ENCODE results near the gene CELA3B. TPM values are rescaled to one million over a fixed set of nuclear protein-coding genes. Genes with fewer than 3 reads are reported as not detected.
A peak's percentile ranks its signal among the peaks of the same experiment; 100 is the strongest.
"Not testable (repeated sequence)": the region's sequence is repeated elsewhere in the genome, so short reads cannot be mapped to it uniquely, and the experiment has no call there.

The CELA3B gene
- total RNA-seq, 5 donors from 2014 or later (not counting 1 experiment from before 2014, with no cell fraction given) = 6.9 to 7.5 (median 7.3) TPM; not detected in 2

DNA sequence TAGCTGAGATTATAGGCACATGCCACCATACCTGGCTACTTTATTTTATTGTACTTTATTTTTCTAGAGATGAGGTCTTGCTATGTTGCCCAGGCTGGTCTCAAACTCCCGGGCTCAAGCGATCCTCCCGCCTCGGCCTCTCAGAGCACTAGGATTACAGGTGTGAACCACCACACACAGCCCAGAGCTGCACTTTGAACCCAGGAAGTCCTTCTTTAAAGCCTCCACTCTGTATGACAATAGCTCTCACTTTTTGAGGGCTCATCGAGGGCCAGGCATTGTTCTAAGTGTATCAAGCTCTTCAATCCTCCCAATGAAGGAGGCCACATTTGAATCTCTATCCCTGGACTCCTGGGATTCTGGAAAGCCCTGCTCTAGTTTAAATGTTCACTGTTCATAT, 25.6 kb downstream of the CELA3B start:
- H3K27me3 Mint-ChIP-seq; ATAC-seq (replicated peaks in 1 of 4); H3K36me3 Mint-ChIP-seq; POLR2A ChIA-PET; H3K27ac ChIP-seq (ENCODE audit: low read length); H3K36me3 ChIP-seq (ENCODE audit: control insufficient read depth in 2 of 2, extremely low read depth in 1 of 2, insufficient read depth in 1 of 2, low read length in 1 of 2); H3K4me1 Mint-ChIP-seq; CTCF ChIA-PET; H3K27me3 ChIP-seq (replicated peaks in 1 of 2; ENCODE audit: control insufficient read depth in 2 of 2, extremely low read depth in 1 of 2, insufficient read depth in 2 of 2, low read length in 1 of 2); H3K4me3 Mint-ChIP-seq; H3K4me1 ChIP-seq (ENCODE audit: control insufficient read depth in 1 of 2, extremely low read depth in 1 of 2, insufficient read depth in 2 of 2, low read length in 2 of 2); H3K9me3 Mint-ChIP-seq; H3K4me3 ChIP-seq (ENCODE audit: control insufficient read depth in 1 of 2, extremely low read depth in 1 of 2, low read length in 1 of 2); H3K9me3 ChIP-seq; H3K27ac Mint-ChIP-seq; DNase-seq: not testable (repeated sequence)
- WGBS (ENCODE audit: insufficient coverage) = 22% methylated on average over 1 of the region's 5 CpGs

DNA sequence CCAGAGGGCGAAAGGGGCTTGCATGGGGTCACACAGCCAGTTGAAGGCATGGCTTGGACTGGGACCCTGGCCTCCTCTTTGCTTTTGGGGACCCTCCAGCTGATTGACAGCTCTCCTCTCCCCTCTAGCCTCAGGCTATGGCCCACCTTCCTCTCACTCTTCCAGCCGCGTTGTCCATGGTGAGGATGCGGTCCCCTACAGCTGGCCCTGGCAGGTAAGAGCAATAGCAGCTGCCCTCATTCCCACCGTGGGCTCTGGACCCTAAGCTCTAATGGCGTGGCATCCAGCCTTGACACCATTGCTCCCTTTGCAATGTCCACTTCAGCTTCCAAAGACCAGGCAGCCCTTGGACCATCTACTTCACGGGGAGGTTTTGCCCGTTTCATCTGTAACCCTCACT, 26.1 kb downstream of the CELA3B start:
- H3K4me1 Mint-ChIP-seq; H3K4me1 ChIP-seq (ENCODE audit: control insufficient read depth in 1 of 2, extremely low read depth in 1 of 2, insufficient read depth in 2 of 2, low read length in 2 of 2); POLR2A ChIA-PET; H3K4me3 Mint-ChIP-seq; H3K9me3 ChIP-seq; CTCF ChIA-PET; H3K27me3 Mint-ChIP-seq; H3K27me3 ChIP-seq (replicated peaks in 1 of 2; ENCODE audit: control insufficient read depth in 2 of 2, extremely low read depth in 1 of 2, insufficient read depth in 2 of 2, low read length in 1 of 2); H3K4me3 ChIP-seq (ENCODE audit: control insufficient read depth in 1 of 2, extremely low read depth in 1 of 2, low read length in 1 of 2); ATAC-seq (replicated peaks in 1 of 4); DNase-seq; H3K9me3 Mint-ChIP-seq; H3K36me3 Mint-ChIP-seq; H3K36me3 ChIP-seq (ENCODE audit: control insufficient read depth in 2 of 2, extremely low read depth in 1 of 2, insufficient read depth in 1 of 2, low read length in 1 of 2); H3K27ac Mint-ChIP-seq; H3K27ac ChIP-seq (ENCODE audit: low read length): not testable (repeated sequence)
- WGBS (ENCODE audit: insufficient coverage) = 0% methylated on average over 1 of the region's 8 CpGs

DNA sequence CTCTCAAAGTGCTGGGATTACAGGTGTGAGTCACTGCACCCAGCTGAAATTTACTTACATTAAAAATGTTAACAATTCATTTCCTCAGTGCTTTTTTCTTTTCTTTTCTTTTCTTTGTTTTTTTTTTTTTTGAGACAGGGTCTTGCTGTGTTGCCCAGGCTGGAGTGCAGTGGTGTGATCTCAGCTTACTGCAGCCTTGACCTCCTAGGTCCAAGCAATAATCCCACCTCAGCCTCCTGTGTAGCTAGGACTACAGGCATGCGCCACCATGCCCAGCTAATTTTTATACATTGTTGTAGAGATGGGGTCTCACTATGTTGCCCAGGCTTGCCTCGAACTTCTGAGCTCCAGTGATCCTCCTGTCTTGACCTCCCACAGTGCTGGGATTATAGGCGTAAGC, 27.1 kb downstream of the CELA3B start:
- ATAC-seq (replicated peaks in 1 of 4); POLR2A ChIA-PET; H3K36me3 Mint-ChIP-seq; H3K4me3 ChIP-seq (ENCODE audit: control insufficient read depth in 1 of 2, extremely low read depth in 1 of 2, low read length in 1 of 2); H3K36me3 ChIP-seq (ENCODE audit: control insufficient read depth in 2 of 2, extremely low read depth in 1 of 2, insufficient read depth in 1 of 2, low read length in 1 of 2); H3K27ac Mint-ChIP-seq; H3K4me1 ChIP-seq (ENCODE audit: control insufficient read depth in 1 of 2, extremely low read depth in 1 of 2, insufficient read depth in 2 of 2, low read length in 2 of 2); CTCF ChIA-PET; H3K4me1 Mint-ChIP-seq; H3K27ac ChIP-seq (ENCODE audit: low read length); H3K27me3 ChIP-seq (replicated peaks in 1 of 2; ENCODE audit: control insufficient read depth in 2 of 2, extremely low read depth in 1 of 2, insufficient read depth in 2 of 2, low read length in 1 of 2); H3K9me3 ChIP-seq; H3K4me3 Mint-ChIP-seq; H3K27me3 Mint-ChIP-seq; DNase-seq; H3K9me3 Mint-ChIP-seq: not testable (repeated sequence)
- WGBS (ENCODE audit: insufficient coverage) = no CpG with 5 or more reads among the region's 3 CpGs

DNA sequence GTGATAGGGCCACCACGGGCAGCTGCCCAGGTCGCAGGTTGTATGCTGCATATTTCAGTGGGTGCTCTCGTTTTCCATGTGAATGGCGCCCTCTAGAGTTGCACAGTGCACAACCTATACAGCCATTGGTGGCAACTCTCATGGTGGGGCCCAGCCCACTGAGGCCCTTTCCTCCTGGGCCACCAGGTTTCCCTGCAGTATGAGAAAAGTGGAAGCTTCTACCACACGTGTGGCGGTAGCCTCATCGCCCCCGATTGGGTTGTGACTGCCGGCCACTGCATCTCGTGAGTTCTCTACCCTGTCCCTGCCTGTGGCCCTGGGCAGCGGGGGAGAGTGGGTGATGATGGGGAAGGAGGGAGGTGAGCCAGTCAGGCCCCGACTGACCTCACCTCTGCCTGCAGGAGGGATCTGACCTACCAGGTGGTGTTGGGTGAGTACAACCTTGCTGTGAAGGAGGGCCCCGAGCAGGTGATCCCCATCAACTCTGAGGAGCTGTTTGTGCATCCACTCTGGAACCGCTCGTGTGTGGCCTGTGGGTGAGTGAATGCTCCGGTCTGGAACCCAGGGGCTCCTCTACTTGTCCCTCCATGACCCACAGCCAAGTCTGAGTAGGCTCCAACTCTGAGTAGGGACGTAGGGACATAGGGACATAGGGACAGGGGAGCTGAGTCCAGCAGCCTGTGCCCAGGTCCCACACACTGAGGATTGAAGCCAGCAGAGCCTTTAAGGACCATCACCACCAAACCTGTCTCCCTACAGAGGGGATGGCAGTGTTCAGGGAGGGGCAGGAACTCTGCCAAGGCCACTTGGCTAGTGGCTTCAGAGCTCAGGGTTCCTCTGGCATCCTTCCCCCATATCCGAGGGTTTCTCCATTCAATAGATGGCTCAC, 28.7 kb downstream of the CELA3B start:
- WGBS (ENCODE audit: insufficient coverage) = 93% methylated on average over 9 of the region's 18 CpGs
- H3K36me3 Mint-ChIP-seq; CTCF ChIA-PET; H3K4me1 ChIP-seq (ENCODE audit: control insufficient read depth in 1 of 2, extremely low read depth in 1 of 2, insufficient read depth in 2 of 2, low read length in 2 of 2); H3K9me3 Mint-ChIP-seq; H3K4me3 ChIP-seq (ENCODE audit: control insufficient read depth in 1 of 2, extremely low read depth in 1 of 2, low read length in 1 of 2); H3K27me3 Mint-ChIP-seq; H3K27me3 ChIP-seq (replicated peaks in 1 of 2; ENCODE audit: control insufficient read depth in 2 of 2, extremely low read depth in 1 of 2, insufficient read depth in 2 of 2, low read length in 1 of 2); H3K27ac ChIP-seq (ENCODE audit: low read length); H3K4me3 Mint-ChIP-seq; POLR2A ChIA-PET; H3K4me1 Mint-ChIP-seq; H3K36me3 ChIP-seq (ENCODE audit: control insufficient read depth in 2 of 2, extremely low read depth in 1 of 2, insufficient read depth in 1 of 2, low read length in 1 of 2); H3K27ac Mint-ChIP-seq; H3K9me3 ChIP-seq: not testable (repeated sequence)
- ATAC-seq (replicated peaks in 1 of 4) = peak in 1 of 4 experiments; percentile 66
- peak in 10 of 35 experiments; percentile 8 to 47 (median 14) for DNase-seq

DNA sequence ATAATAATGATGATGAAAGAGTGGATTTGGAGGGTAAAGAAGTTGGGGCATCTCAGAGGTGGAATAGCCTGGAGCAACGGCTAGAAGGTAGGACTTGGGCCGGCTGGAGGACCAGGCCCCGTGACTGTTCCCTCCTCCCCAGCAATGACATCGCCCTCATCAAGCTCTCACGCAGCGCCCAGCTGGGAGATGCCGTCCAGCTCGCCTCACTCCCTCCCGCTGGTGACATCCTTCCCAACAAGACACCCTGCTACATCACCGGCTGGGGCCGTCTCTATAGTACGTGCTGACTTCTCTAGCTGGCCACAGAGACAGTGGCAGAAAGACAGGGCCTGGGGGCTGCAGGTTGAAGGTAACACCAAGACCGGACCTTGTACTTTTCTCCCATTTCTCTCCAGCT, 29.9 kb downstream of the CELA3B start:
- H3K27ac Mint-ChIP-seq; H3K27me3 ChIP-seq (replicated peaks in 1 of 2; ENCODE audit: control insufficient read depth in 2 of 2, extremely low read depth in 1 of 2, insufficient read depth in 2 of 2, low read length in 1 of 2); H3K4me1 Mint-ChIP-seq; H3K27me3 Mint-ChIP-seq; H3K36me3 Mint-ChIP-seq; H3K9me3 ChIP-seq; H3K9me3 Mint-ChIP-seq; POLR2A ChIA-PET; H3K4me1 ChIP-seq (ENCODE audit: control insufficient read depth in 1 of 2, extremely low read depth in 1 of 2, insufficient read depth in 2 of 2, low read length in 2 of 2); H3K4me3 ChIP-seq (ENCODE audit: control insufficient read depth in 1 of 2, extremely low read depth in 1 of 2, low read length in 1 of 2); CTCF ChIA-PET; H3K27ac ChIP-seq (ENCODE audit: low read length); H3K4me3 Mint-ChIP-seq; DNase-seq; ATAC-seq (replicated peaks in 1 of 4); H3K36me3 ChIP-seq (ENCODE audit: control insufficient read depth in 2 of 2, extremely low read depth in 1 of 2, insufficient read depth in 1 of 2, low read length in 1 of 2): not testable (repeated sequence)
- no CpG with 5 or more reads among the region's 13 CpGs for WGBS (ENCODE audit: insufficient coverage)

DNA sequence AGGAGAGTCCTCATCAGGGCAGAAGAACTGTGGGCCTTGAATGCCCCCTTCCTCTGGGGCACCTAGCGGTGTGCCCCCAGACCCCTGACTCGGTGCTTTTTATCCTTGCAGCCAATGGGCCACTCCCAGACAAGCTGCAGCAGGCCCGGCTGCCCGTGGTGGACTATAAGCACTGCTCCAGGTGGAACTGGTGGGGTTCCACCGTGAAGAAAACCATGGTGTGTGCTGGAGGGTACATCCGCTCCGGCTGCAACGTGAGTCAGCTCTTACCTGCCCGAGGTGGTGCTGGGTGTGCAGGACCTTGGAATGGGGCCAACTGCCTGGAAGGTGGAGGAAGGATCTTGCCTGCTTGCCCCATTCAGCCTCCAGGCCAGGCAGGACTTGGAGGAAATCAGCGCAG, 30.4 kb downstream of the CELA3B start:
- CTCF ChIA-PET; H3K4me1 ChIP-seq (ENCODE audit: control insufficient read depth in 1 of 2, extremely low read depth in 1 of 2, insufficient read depth in 2 of 2, low read length in 2 of 2); H3K4me3 Mint-ChIP-seq; H3K9me3 Mint-ChIP-seq; H3K4me3 ChIP-seq (ENCODE audit: control insufficient read depth in 1 of 2, extremely low read depth in 1 of 2, low read length in 1 of 2); DNase-seq; H3K36me3 Mint-ChIP-seq; H3K36me3 ChIP-seq (ENCODE audit: control insufficient read depth in 2 of 2, extremely low read depth in 1 of 2, insufficient read depth in 1 of 2, low read length in 1 of 2); H3K27ac ChIP-seq (ENCODE audit: low read length); ATAC-seq (replicated peaks in 1 of 4); H3K4me1 Mint-ChIP-seq; POLR2A ChIA-PET; H3K27me3 ChIP-seq (replicated peaks in 1 of 2; ENCODE audit: control insufficient read depth in 2 of 2, extremely low read depth in 1 of 2, insufficient read depth in 2 of 2, low read length in 1 of 2); H3K27ac Mint-ChIP-seq; H3K27me3 Mint-ChIP-seq; H3K9me3 ChIP-seq: not testable (repeated sequence)
- WGBS (ENCODE audit: insufficient coverage) = 86% methylated on average over 5 of the region's 10 CpGs

DNA sequence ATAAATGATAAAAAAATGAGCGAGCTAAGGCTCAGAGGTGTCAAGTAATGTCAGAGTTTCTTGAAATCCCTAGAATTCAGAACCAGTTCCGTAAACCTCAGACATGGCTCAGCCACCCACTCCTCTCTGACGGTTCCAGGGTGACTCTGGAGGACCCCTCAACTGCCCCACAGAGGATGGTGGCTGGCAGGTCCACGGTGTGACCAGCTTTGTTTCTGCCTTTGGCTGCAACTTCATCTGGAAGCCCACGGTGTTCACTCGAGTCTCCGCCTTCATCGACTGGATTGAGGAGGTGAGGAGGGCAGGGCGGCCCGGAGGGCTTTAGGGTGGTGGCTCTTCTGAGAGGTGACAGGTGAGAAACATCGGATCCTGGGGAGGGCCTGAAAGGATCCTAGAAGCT, 32.7 kb downstream of the CELA3B start:
- H3K4me1 Mint-ChIP-seq; H3K4me3 Mint-ChIP-seq; CTCF ChIA-PET; H3K36me3 Mint-ChIP-seq; H3K27me3 Mint-ChIP-seq; H3K9me3 Mint-ChIP-seq; H3K4me1 ChIP-seq (ENCODE audit: control insufficient read depth in 1 of 2, extremely low read depth in 1 of 2, insufficient read depth in 2 of 2, low read length in 2 of 2); DNase-seq; H3K27ac ChIP-seq (ENCODE audit: low read length); H3K36me3 ChIP-seq (ENCODE audit: control insufficient read depth in 2 of 2, extremely low read depth in 1 of 2, insufficient read depth in 1 of 2, low read length in 1 of 2); ATAC-seq (replicated peaks in 1 of 4); H3K27ac Mint-ChIP-seq; H3K4me3 ChIP-seq (ENCODE audit: control insufficient read depth in 1 of 2, extremely low read depth in 1 of 2, low read length in 1 of 2); H3K27me3 ChIP-seq (replicated peaks in 1 of 2; ENCODE audit: control insufficient read depth in 2 of 2, extremely low read depth in 1 of 2, insufficient read depth in 2 of 2, low read length in 1 of 2); H3K9me3 ChIP-seq: not testable (repeated sequence)
- POLR2A ChIA-PET = interaction anchor here in 1 of 2 donors (0.7 kb wide), 1 partner anchor 12 kb away, joined by 4 read pairs; no protein-coding TSS in a partner anchor
- no CpG with 5 or more reads among the region's 11 CpGs for WGBS (ENCODE audit: insufficient coverage)
